Measurements from ENCODE around the gene SMOC1.

DNA sequence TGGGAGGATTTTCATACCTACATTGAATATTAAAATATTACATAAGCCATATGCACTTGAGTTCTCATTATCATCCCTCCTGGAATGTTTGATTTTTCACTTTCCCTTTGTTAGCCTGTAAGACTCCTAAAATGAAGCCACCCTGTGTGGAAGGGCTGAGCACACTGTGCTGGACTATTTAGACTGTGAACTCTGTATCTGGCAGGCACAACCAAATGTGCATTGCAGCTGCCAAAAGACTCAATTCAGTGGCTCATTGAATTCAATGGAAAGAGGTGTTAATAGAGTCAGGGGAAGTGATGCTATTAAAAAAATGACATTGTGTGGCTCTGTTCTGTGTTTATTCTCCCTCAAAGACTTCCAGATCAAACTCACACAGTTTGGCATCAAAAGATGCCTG lies 111.1 kb downstream of the SMOC1 start:
- TF ChIP-seq CTCF (IDR thresholded peaks at IDR 0.05) (no peak), POLR2A (IDR thresholded peaks at IDR 0.05) (no peak)
